ENCODE measurements around the gene LRRC45. TPM values are rescaled to one million over a fixed set of nuclear protein-coding genes. Genes with fewer than 3 reads are reported as not detected.

LRRC45 gene
- total RNA-seq, 1 donor from 2014 or later: 8.2 TPM

- Mint-ChIP-seq H3K27me3 (ENCODE audit: low read depth) (no peaks in the 10 kb centered on the region), H3K4me3 (ENCODE audit: unreplicated experiment) (peak overlapping the region; percentile 22), H3K9me3 (ENCODE audit: low read depth) (no peaks in the 10 kb centered on the region), H3K27ac (ENCODE audit: unreplicated experiment) (peak overlapping the region; percentile 74), H3K36me3 (ENCODE audit: low read depth) (no peaks in the 10 kb centered on the region), H3K4me1 (ENCODE audit: low read depth) (peaks cover 18% of the 10 kb centered on the region)
- no peak for TF ChIP-seq CTCF (IDR thresholded peaks at IDR 0.05)
- DNase-seq (ENCODE audit: low spot score): no peak
Measured at GRCh38 chr17:82003411-82004381, 19.4 kb upstream of the LRRC45 start.

- H3K36me3 Mint-ChIP-seq (ENCODE audit: low read depth): no peaks in the 10 kb centered on the region
- TF ChIP-seq CTCF (IDR thresholded peaks at IDR 0.05): no peak
- peaks cover 18% of the 10 kb centered on the region for H3K4me1 Mint-ChIP-seq (ENCODE audit: low read depth)
- no peak overlapping the region for H3K27ac Mint-ChIP-seq (ENCODE audit: unreplicated experiment)
- H3K4me3 Mint-ChIP-seq (ENCODE audit: unreplicated experiment): no peak overlapping the region
- H3K9me3 Mint-ChIP-seq (ENCODE audit: low read depth): no peaks in the 10 kb centered on the region
- no peak for DNase-seq (ENCODE audit: low spot score)
- H3K27me3 Mint-ChIP-seq (ENCODE audit: low read depth): no peaks in the 10 kb centered on the region
Measured at GRCh38 chr17:82004517-82005455, 18.3 kb upstream of the LRRC45 start.

GRCh38 chr17:82005701-82006348 is 17.3 kb upstream of the LRRC45 start:
- no peak for TF ChIP-seq CTCF (IDR thresholded peaks at IDR 0.05)
- H3K27me3 Mint-ChIP-seq (ENCODE audit: low read depth): no peaks in the 10 kb centered on the region
- no peak overlapping the region for H3K4me3 Mint-ChIP-seq (ENCODE audit: unreplicated experiment)
- H3K27ac Mint-ChIP-seq (ENCODE audit: unreplicated experiment): no peak overlapping the region
- peaks cover 18% of the 10 kb centered on the region for H3K4me1 Mint-ChIP-seq (ENCODE audit: low read depth)
- H3K9me3 Mint-ChIP-seq (ENCODE audit: low read depth): no peaks in the 10 kb centered on the region
- no peaks in the 10 kb centered on the region for H3K36me3 Mint-ChIP-seq (ENCODE audit: low read depth)
- DNase-seq (ENCODE audit: low spot score): no peak

- H3K36me3 Mint-ChIP-seq (ENCODE audit: low read depth): no peaks in the 10 kb centered on the region
- no peak overlapping the region for H3K4me3 Mint-ChIP-seq (ENCODE audit: unreplicated experiment)
- DNase-seq (ENCODE audit: low spot score): no peak
- no peaks in the 10 kb centered on the region for H3K27me3 Mint-ChIP-seq (ENCODE audit: low read depth)
- H3K27ac Mint-ChIP-seq (ENCODE audit: unreplicated experiment): no peak overlapping the region
- no peaks in the 10 kb centered on the region for H3K9me3 Mint-ChIP-seq (ENCODE audit: low read depth)
- peaks cover 18% of the 10 kb centered on the region for H3K4me1 Mint-ChIP-seq (ENCODE audit: low read depth)
- TF ChIP-seq CTCF (IDR thresholded peaks at IDR 0.05): no peak
Measured at GRCh38 chr17:82006468-82007227, 16.5 kb upstream of the LRRC45 start.
